GM13977 (cell line): Measurements from ENCODE around the gene CDC42BPB.

Experiments used
- DNase-seq: peaks from one replicate; pipeline ENCODE4 v3.0.0; 2012; ENCODE audit warnings: low spot score
- CTCF ChIP-seq: IDR thresholded peaks from 2 replicates; pipeline ENCODE4 v1.5.1; 2012; ENCODE audit warnings: mild to moderate bottlenecking, control low read depth; ENCODE audit not compliant: insufficient read depth; ENCODE audit errors: extremely low read depth, missing control alignments
- in situ Hi-C: fragments of 300-500 bp; cut with MboI; formaldehyde crosslinking; loops from one replicate; pipeline ENCODE4 v1.12.0; 2022; ENCODE audit warnings: low sequenced_read_pairs, low pct_unique_long_range_greater_than_20kb, mixed read lengths, inconsistent platforms; ENCODE audit not compliant: unreplicated experiment

The CDC42BPB gene

DNA sequence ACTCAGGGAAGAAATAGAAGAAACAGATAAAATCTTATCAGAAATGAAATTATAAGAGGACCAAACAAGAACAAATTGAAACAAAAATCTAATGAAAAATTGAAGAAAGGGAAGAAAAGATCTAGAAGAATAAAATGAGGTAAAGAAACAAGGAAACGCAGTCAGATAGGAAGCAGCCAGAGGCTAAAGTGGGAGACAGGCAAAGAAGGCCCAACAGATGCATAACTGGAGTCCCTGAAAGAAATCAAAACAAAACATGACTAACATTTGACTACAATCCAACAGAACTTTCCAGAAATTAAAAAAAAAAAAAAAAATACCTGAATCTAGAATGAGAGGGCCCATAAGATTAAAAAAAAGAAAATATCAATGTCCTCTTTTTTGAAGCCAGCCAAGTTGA is 69.3 kb downstream of the CDC42BPB start:
- in situ Hi-C loops = no loop called here
- DNase-seq = no peak
- TF ChIP-seq CTCF = no peak

- no peak for DNase-seq
- TF ChIP-seq CTCF = no peak
- in situ Hi-C loops = no loop called here
These were observed 70.4 kb downstream of the CDC42BPB start for GRCh38 chr14:102986810-102987579.

DNA sequence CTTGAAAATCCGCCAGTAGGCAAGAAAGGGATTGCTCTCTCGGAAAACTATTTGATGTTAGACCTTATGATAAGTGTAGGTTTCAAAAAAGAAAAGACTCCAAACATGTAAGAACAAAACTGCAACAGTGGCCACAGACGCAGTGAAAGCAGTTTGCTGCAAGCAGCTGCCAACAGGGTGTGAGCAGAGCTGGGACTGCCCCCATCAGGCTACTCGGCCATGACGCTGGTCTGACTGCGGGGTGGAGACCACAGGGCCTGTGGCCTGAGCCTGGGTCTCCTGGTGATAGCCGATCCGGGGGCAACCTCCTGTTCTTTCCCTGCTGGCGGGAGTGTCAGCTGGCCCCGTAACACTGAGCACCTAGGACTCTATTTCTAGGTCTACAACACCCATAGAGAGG is 71.7 kb downstream of the CDC42BPB start:
- in situ Hi-C loops = no loop called here
- DNase-seq = peak; percentile 82
- peak; percentile 21 for TF ChIP-seq CTCF

DNA sequence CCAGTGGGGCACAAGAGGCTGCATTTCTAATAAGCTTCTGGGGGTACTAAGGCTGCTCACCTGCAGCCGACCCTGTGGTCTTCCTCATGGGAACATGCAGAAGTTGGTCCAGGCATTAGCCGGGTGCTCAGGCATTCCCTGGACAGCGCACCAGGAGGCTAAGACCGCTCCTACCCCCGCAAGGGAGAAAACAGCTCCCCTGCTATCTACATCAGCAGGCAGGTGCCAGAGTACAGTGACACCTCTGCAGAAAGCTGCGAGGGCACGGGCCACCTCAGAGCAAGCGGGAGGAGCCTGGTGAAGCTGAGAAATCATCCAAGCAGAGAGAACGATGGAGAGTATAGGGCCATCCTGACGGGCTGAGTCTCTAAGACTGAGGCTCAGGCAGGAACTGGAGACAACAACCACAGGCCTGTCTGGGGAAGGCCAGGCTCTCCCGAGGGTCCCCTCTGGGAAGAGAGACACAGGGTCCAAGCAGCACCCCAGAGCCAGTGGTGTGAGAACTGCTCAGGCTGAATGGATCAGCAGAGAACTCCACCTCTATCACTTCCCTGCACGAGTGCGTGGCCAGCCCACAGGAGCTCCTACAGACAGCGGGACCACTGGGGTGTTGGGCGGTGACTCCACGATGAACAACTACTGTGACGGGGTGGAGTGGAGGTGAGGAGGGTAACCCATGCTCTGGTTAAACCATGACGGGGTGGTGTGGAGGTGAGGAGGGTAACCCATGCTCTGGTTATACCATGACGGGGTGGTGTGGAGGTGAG is 72.8 kb downstream of the CDC42BPB start:
- in situ Hi-C loops = no loop called here
- no peak for DNase-seq
- no peak for TF ChIP-seq CTCF

- TF ChIP-seq CTCF = no peak
- no peak for DNase-seq
- in situ Hi-C loops = no loop called here
These were observed 73.9 kb downstream of the CDC42BPB start for GRCh38 chr14:102983496-102983895.

- in situ Hi-C loops = no loop called here
- no peak for TF ChIP-seq CTCF
- DNase-seq = no peak
These were observed 74.4 kb downstream of the CDC42BPB start for GRCh38 chr14:102982852-102983470.
